Fibroblast of lung (primary cell): ENCODE results near the gene JAZF1.

Source experiments
- CTCF ChIP-seq, 2 donors: IDR thresholded peaks in 1 of 2; conservative IDR thresholded peaks in 1 of 2; 1 replicate in 1 of 2; 2 replicates in 1 of 2; pipeline ENCODE4 v1.5.1; 2011 to 2012; ENCODE audit warnings: low read length in 2 of 2, control low read depth in 1 of 2, inconsistent platforms in 1 of 2, low read depth in 1 of 2, mild to moderate bottlenecking in 1 of 2
- EZH2 ChIP-seq: IDR thresholded peaks from 2 replicates; pipeline ENCODE4 v1.5.1; 2012; ENCODE audit warnings: low read length, control low read depth, mild to moderate bottlenecking; ENCODE audit errors: missing control alignments

GRCh38 chr7:27967639-27968038 is 213.0 kb downstream of the JAZF1 start:
- TF ChIP-seq CTCF (conservative IDR thresholded peaks at IDR 0.05 in 1 of 2, IDR thresholded peaks at IDR 0.05 in 1 of 2; ENCODE audit: low read depth in 1 of 2, low read length in 2 of 2) (no peak), EZH2 (no peak)
